HEK293T (cell line): ENCODE measurements around the gene TMEM132D.

Source experiments
- BHLHE40 ChIP-seq: fragments of 450-650 bp; IDR thresholded peaks from 2 replicates; pipeline ENCODE4 v1.6.1; 2016; ENCODE audit warnings: mild to moderate bottlenecking, moderate library complexity, borderline replicate concordance
- CTBP1 ChIP-seq: fragments of 450-650 bp; IDR thresholded peaks from 2 replicates; pipeline ENCODE4 v1.6.1; 2016; ENCODE audit warnings: borderline replicate concordance
- ELF4 ChIP-seq: fragments of 450-650 bp; IDR thresholded peaks from 2 replicates; pipeline ENCODE4 v1.6.1; 2017; ENCODE audit warnings: antibody characterized with exemption
- FOXA1 ChIP-seq: fragments of 450-650 bp; IDR thresholded peaks from 2 replicates; pipeline ENCODE4 v1.6.1; 2016; ENCODE audit warnings: mild to moderate bottlenecking
- FOXK2 ChIP-seq: fragments of 450-650 bp; IDR thresholded peaks from 2 replicates; pipeline ENCODE4 v1.6.1; 2016; ENCODE audit warnings: mild to moderate bottlenecking
- FOXM1 ChIP-seq: fragments of 450-650 bp; IDR thresholded peaks from 2 replicates; pipeline ENCODE4 v1.6.1; 2017; ENCODE audit warnings: mild to moderate bottlenecking, borderline replicate concordance
- HDGF ChIP-seq: fragments of 450-650 bp; IDR thresholded peaks from 2 replicates; pipeline ENCODE4 v1.6.1; 2017; ENCODE audit warnings: antibody characterized with exemption, borderline replicate concordance
- LEF1 ChIP-seq: fragments of 450-650 bp; IDR thresholded peaks from 2 replicates; pipeline ENCODE4 v1.6.1; 2017; ENCODE audit warnings: mild to moderate bottlenecking, borderline replicate concordance
- NFRKB ChIP-seq: fragments of 450-650 bp; IDR thresholded peaks from 2 replicates; pipeline ENCODE4 v1.6.1; 2016; ENCODE audit warnings: mild to moderate bottlenecking, moderate library complexity
- SP1 ChIP-seq: fragments of 450-650 bp; IDR thresholded peaks from 2 replicates; pipeline ENCODE4 v1.6.1; 2017
- SUZ12 ChIP-seq: fragments of 450-650 bp; IDR thresholded peaks from 2 replicates; pipeline ENCODE4 v1.6.1; 2016; ENCODE audit warnings: mild to moderate bottlenecking
- TARDBP ChIP-seq: fragments of 450-650 bp; IDR thresholded peaks from 2 replicates; pipeline ENCODE4 v1.6.1; 2016
- ZNF384 ChIP-seq: fragments of 450-650 bp; IDR thresholded peaks from 2 replicates; pipeline ENCODE4 v1.6.1; 2016
- TF ChIP-seq, protein P1 (sequence below): fragments of 450-650 bp; IDR thresholded peaks from 2 replicates; pipeline ENCODE4 v1.6.1; 2016

DNA sequence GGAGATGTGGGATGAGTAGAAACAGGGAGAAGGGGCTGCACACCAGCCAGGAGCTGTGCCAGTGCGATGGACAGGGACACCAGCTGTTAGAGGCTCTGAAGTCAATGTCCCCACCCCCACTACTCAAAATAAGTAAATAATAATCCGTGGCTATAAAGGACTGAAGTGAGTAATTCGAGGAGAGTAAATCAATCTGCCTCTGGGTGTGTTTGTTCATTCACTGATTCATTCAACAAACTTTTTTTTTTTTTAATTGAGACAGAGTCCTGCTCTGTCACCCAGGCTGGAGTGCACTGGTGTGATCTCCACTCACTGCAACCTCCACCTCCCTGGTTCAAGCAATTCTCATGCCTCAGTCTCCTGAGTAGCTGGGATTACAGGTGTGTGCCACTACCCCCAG, 363.6 kb downstream of the TMEM132D start:
- TF ChIP-seq SP1: no peak
- TF ChIP-seq FOXA1: no peak
- TF ChIP-seq SUZ12: no peak
- TF ChIP-seq BHLHE40: no peak
- no peak for TF ChIP-seq FOXM1
- no peak for TF ChIP-seq FOXK2
- no peak for TF ChIP-seq HDGF
- TF ChIP-seq, protein P1, sequence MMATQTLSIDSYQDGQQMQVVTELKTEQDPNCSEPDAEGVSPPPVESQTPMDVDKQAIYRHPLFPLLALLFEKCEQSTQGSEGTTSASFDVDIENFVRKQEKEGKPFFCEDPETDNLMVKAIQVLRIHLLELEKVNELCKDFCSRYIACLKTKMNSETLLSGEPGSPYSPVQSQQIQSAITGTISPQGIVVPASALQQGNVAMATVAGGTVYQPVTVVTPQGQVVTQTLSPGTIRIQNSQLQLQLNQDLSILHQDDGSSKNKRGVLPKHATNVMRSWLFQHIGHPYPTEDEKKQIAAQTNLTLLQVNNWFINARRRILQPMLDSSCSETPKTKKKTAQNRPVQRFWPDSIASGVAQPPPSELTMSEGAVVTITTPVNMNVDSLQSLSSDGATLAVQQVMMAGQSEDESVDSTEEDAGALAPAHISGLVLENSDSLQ: no peak
- TF ChIP-seq TARDBP: no peak
- TF ChIP-seq CTBP1: no peak
- no peak for TF ChIP-seq LEF1
- no peak for TF ChIP-seq ELF4
- no peak for TF ChIP-seq NFRKB
- TF ChIP-seq ZNF384: no peak
